ENCODE results near the gene RP9.

The RP9 gene, protein sequence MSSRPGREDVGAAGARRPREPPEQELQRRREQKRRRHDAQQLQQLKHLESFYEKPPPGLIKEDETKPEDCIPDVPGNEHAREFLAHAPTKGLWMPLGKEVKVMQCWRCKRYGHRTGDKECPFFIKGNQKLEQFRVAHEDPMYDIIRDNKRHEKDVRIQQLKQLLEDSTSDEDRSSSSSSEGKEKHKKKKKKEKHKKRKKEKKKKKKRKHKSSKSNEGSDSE

DNA sequence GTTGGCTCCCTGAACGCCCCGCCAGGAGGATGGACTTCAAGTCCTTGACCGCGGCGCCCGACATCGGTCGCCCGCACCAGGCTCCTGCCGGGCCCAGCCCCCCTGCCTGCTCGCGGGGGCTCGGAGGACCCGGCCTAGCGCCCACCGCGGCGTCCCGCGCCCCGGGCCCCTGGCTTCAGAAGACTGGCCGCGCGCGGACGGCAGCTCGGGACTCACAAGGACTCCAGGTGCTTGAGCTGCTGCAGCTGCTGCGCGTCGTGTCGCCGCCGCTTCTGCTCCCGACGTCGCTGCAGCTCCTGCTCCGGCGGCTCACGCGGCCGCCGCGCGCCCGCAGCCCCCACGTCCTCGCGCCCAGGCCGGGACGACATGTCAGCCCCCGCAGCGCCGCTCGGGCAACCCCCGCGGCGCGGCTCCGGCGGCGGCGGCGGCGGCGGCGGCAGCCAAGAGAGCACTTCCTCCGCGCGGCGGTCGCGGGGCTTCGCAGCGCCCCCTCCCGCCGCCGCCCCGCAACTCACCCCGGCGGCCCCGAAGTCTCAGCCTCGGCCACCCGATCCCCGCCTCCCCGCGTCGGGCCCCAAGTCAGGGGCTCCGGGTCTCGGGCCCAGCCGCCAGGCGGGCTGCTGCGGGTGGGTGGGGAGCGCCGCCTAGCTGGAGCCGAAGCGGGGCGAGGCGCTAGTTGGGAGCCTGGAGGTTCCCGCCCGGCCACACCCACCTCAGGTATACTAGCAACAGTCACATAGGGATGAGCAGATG is at the start of gene RP9:
RP9 (minus strand) TSS at position 400 of the 753 bp plus-strand sequence; CDS start at position 368, 32 bp downstream.
- TF ChIP-seq, protein P1, sequence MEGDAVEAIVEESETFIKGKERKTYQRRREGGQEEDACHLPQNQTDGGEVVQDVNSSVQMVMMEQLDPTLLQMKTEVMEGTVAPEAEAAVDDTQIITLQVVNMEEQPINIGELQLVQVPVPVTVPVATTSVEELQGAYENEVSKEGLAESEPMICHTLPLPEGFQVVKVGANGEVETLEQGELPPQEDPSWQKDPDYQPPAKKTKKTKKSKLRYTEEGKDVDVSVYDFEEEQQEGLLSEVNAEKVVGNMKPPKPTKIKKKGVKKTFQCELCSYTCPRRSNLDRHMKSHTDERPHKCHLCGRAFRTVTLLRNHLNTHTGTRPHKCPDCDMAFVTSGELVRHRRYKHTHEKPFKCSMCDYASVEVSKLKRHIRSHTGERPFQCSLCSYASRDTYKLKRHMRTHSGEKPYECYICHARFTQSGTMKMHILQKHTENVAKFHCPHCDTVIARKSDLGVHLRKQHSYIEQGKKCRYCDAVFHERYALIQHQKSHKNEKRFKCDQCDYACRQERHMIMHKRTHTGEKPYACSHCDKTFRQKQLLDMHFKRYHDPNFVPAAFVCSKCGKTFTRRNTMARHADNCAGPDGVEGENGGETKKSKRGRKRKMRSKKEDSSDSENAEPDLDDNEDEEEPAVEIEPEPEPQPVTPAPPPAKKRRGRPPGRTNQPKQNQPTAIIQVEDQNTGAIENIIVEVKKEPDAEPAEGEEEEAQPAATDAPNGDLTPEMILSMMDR (conservative IDR thresholded peaks at IDR 0.05; ENCODE audit: low read depth, low read length): no peak
- H3K4me3 ChIP-seq (ENCODE audit: low read length): peak within 1 kb of the TSS; percentile 86
- DNase-seq (ENCODE audit: low read depth): no peak

DNA sequence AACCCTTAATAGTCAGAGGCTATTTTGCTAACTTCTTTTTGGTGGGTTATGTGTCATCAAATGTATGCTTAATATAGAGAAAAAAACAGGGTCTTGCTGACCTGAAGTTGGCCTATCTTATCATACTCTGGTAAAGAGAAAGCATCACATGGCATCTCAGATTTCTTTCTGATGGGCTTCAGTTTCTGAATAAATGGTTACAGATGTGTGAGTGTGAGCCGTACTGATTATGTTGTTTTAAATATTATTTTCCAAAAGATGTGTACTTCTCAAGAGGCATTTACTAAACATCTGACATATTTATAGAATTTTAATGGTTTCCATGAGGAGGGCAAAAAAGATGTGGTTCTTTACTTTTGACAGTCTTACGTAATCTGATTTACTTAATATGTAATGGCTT is 48.6 kb upstream of the RP9 start:
- TF ChIP-seq, protein P1 (conservative IDR thresholded peaks at IDR 0.05; ENCODE audit: low read depth, low read length): no peak
- no peak for DNase-seq (ENCODE audit: low read depth)
- no peak overlapping the region for H3K4me3 ChIP-seq (ENCODE audit: low read length)

DNA sequence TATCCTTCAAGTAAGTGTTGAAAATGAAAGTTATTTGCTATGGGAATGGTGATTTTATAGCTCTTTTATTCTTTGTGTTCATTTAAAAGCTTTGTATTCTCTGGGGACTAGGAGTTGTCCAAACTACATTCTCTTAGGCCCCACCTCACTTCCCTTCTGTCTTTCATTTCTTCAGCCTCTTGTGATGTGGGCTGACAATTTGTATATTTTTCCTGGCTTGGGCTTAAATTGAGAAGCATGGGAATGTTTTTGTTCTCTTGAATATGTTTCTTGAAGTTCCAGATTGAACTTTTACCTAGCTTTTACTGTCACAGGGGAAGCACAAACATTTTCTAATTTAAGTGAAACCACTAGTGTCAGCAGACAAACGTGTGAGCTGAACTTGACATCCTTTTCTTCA is 48.1 kb upstream of the RP9 start:
- no peak overlapping the region for H3K4me3 ChIP-seq (ENCODE audit: low read length)
- DNase-seq (ENCODE audit: low read depth): no peak
- TF ChIP-seq, protein P1 (conservative IDR thresholded peaks at IDR 0.05; ENCODE audit: low read depth, low read length): no peak

DNA sequence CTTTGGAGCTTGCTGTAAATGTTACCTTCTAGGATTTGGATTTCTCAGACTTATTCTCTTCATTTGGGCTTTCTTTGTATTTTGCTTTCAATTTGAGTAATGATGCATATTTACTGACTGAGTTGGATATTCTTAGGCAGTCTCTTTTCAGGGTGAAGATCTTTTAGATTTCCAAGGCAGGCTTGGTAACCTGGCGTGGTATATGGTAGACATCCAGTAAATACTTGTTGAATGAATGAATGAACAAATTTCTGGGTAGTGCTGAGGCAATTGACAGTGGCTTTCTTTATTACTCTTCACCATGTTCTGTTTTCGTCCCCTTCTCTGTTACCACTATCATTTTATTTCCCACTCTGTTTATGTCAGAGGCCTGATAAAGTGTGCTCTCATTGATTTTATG is 47.2 kb upstream of the RP9 start:
- H3K4me3 ChIP-seq (ENCODE audit: low read length): no peak overlapping the region
- TF ChIP-seq, protein P1 (conservative IDR thresholded peaks at IDR 0.05; ENCODE audit: low read depth, low read length): no peak
- DNase-seq (ENCODE audit: low read depth): no peak

DNA sequence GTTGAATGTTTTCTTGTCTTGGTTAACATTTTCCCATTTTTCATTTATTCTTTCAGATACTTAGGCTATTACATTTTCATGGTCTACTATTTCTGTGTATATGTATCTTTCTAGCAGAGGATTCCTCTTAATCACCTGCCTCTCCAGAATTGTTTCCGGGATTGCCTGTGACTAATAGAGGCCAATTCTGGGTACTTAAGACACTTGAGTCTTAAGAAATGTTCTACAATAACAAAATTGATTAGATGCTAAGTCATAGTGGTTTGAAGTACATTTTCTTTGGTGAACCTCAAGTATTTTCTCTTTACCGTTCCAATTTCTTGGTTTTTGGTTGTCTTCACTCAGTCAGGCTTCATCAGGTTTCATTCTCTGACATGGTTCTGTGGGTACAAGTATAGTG is 46.6 kb upstream of the RP9 start:
- TF ChIP-seq, protein P1 (conservative IDR thresholded peaks at IDR 0.05; ENCODE audit: low read depth, low read length): no peak
- no peak for DNase-seq (ENCODE audit: low read depth)
- no peak overlapping the region for H3K4me3 ChIP-seq (ENCODE audit: low read length)

DNA sequence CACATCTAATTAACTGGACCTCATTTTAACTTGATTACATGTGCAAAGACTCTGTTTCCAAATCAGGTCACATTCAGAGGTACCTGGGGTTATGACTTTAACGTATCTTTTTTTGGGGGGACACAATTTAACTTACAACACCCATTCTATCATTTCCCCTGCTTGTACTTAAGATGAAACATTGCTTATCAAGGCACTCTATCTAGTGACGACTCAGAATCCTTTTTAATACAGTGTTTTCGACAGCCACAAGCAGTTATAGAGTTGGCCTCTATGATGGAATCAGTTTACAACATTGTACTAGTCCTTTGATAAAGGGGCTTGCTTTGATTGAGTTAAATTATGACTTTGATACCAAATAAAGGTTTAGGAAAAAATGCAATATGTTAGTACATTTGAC is 42.9 kb upstream of the RP9 start:
- TF ChIP-seq, protein P1 (conservative IDR thresholded peaks at IDR 0.05; ENCODE audit: low read depth, low read length): no peak
- DNase-seq (ENCODE audit: low read depth): no peak
- H3K4me3 ChIP-seq (ENCODE audit: low read length): no peak overlapping the region

DNA sequence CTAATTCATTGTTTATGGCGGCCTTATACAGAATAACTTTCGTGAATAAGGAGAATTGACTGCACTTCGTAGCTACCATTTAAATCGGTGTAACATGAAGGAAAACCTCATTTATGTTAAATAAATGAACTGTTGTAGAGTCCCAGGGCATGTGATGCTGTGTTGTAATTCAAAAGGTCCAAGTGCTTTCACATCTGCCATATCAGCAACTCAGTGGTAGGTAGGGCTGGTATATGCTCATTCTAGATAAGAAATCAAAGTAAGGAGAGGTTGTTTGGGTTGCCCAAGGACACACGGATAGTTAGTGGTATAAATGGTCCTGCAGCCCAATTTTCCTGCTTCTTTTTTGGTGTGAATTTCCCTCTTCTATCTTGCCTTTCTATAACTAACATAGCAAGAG is 36.0 kb upstream of the RP9 start:
- TF ChIP-seq, protein P1 (conservative IDR thresholded peaks at IDR 0.05; ENCODE audit: low read depth, low read length): no peak
- no peak for DNase-seq (ENCODE audit: low read depth)
- no peak overlapping the region for H3K4me3 ChIP-seq (ENCODE audit: low read length)

Measured in retinal pigment epithelial cell (primary cell).